Peyer's patch (tissue), 4 donors: ENCODE results near the gene GALNT9.

ENCODE experiments used
- POLR2A ChIP-seq, 2 donors: fragments of 450-650 bp; IDR thresholded peaks; one replicate each; pipeline ENCODE4 v1.5.1; 2017; ENCODE audit warnings: antibody characterized with exemption in 2 of 2, mild to moderate bottlenecking in 2 of 2, moderate library complexity in 2 of 2
- TF ChIP-seq, protein P1 (sequence below), 6 experiments: fragments of 450-650 bp in 4 of 6; fragments of 200-600 bp in 2 of 6; sonication (generic) in 1 of 6; IDR thresholded peaks; one replicate each; pipeline ENCODE4 v1.5.1; 2017 to 2019; ENCODE audit warnings: antibody characterized with exemption in 6 of 6, mild to moderate bottlenecking in 3 of 6, moderate library complexity in 1 of 6

DNA sequence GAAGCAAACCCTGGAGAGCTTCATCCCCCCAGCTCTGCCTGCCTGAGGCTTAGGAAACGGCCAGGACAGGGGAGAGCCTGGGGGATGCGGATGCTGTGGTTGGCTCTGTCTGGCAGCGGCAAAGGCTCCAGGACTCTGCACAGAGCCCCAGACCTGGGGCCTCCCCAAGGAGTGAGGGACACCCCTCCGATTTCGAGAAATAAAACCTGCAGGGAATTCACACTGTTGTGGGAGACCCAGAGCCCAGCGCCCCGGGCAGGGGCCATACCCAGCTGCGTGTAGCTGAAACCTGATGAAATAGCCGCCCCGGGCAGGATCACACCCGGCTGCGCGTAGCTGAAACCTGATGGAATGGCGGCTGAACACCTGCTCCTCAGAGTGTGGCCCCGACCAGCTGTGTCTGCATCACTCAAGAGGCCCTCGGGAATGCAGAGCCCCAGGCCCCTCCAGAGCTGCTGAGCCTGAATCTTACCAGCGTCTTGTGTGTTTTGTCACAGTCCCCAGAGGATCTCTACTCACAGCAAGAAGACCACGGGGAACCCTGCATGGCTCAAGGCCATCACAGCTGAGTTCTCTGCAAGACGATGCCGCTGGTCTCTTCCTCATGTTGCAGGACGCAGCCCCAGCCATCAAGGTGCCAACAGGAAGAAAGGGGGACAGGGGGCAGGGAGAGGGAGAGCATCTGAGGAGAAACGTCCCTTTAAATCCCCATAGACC is 46.5 kb upstream of the GALNT9 start:
- TF ChIP-seq, protein P1, sequence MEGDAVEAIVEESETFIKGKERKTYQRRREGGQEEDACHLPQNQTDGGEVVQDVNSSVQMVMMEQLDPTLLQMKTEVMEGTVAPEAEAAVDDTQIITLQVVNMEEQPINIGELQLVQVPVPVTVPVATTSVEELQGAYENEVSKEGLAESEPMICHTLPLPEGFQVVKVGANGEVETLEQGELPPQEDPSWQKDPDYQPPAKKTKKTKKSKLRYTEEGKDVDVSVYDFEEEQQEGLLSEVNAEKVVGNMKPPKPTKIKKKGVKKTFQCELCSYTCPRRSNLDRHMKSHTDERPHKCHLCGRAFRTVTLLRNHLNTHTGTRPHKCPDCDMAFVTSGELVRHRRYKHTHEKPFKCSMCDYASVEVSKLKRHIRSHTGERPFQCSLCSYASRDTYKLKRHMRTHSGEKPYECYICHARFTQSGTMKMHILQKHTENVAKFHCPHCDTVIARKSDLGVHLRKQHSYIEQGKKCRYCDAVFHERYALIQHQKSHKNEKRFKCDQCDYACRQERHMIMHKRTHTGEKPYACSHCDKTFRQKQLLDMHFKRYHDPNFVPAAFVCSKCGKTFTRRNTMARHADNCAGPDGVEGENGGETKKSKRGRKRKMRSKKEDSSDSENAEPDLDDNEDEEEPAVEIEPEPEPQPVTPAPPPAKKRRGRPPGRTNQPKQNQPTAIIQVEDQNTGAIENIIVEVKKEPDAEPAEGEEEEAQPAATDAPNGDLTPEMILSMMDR (IDR thresholded peaks at IDR 0.05) = no peak
- TF ChIP-seq POLR2A (IDR thresholded peaks at IDR 0.05) = no peak
